NK-92 treated with Interleukin-12 subunit alpha and Interleukin-12 subunit beta, amount 100 ng/mL, for 24 hours (cell line): ENCODE results near the gene COQ8A.
"Not testable (repeated sequence)": the region's sequence is repeated elsewhere in the genome, so short reads cannot be mapped to it uniquely, and the experiment has no call there.

Source experiments
- DNase-seq: peaks from one replicate; lab custom pipeline; 2025; lab: John Stamatoyannopoulos, UW

Gene COQ8A

GRCh38 chr1:226985839-226986463 is 45.9 kb downstream of the COQ8A start:
- no peak for DNase-seq

DNA sequence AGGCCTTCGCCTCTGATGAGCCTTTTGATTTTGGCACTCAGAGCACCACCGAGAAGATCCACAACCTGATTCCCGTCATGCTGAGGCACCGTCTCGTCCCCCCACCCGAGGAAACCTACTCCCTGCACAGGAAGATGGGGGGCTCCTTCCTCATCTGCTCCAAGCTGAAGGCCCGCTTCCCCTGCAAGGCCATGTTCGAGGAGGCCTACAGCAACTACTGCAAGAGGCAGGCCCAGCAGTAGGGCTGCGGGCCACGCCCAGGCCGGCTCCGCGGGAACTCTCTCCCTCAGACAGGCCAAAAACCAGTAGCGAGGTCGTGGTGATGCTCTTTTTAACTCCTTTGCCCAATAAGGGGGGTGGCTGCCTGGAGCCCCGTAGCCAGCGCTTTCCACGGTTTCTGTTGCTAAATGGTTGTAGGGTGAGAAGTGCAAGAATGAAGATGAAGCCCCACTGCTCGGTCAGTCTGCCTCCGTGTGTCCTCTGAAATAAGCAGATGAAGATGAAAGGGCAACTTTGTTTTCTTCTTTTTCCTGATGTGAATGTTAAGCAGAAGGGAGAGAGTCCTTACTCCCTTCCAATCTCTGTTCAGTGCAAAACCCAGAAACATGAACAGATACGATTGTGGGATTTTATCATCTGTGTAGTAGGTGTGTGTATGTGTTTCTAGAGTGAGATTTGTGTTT is 46.5 kb downstream of the COQ8A start:
- no peak for DNase-seq

GRCh38 chr1:226987179-226987536 is 47.1 kb downstream of the COQ8A start:
- no peak for DNase-seq

DNA sequence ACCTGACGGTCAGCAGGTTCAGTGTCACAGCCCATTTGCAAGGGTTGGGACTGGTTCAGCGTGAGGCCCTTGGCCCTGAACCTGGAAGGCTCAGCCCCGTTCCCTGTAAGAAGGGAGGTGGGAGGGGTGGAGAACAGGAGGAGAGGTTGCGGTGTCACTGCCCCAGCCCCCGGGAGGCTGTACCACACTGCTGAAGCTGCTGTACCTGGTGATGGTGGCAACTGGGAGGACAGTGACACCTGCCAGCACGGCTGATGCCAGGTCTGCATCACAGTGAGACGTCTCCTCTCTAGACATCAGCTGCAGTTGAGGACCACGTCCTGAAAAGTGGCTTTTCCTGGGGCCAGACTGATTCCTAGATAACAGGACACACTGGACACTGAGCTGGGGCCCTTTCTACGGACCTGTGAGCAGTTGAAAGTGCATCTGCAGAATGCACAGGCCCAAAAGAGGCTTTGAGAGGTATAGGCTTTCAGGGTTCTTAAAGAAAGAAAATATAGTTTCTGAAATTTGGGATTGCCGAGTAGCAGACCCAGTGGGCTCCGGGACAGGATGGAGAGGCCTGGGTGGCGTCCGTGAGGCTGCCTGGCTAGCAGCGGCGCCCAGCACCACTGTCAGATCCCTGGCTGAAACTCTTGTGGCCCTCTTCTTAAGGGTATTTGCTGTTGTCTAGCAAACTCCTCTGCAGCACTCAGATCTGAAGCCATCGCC is 47.7 kb downstream of the COQ8A start:
- DNase-seq, result no peak

- no peak for DNase-seq
These were observed 48.2 kb downstream of the COQ8A start for GRCh38 chr1:226988334-226988666.

DNA sequence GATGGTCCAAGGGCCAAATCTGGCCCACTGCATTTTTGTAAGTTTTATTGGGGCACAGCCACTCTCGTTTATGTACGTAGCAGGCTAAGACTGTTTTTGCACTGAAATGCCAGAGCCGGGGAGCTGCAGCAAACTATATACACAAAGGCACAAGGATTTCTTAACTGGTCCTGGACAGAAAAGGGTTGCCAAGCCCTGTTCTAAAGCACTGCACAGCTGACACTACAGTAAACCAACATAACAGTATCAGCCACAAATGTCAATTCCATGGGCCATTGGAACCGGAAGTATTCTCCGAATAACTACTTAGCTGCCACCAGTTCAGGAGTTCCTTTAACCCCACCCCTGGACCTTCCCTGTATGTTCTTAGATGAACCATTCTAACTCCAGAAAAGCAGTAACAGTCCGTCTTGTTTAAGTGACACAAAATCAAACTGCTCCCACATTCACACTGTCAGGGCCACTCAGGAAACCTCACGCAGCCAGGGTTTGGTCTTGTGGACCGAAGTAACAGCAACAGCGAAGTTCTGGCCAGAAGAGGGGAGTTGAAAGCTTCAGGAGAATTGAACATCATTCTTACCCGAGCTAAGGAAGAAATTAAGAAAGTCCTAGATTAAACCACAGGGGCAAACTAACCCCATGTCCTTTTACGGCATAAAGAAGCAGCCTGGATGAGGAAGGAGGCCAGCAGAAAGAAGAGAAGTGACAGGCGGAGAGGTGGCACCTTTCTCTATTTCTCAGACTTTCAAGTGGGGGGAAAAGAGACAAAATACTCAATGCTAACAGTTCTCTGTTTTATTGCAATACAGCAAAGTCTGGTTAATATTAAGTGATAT is 49.2 kb downstream of the COQ8A start:
- DNase-seq, result no peak

GRCh38 chr1:226990133-226990716 is 50.1 kb downstream of the COQ8A start:
- DNase-seq, result no peak

DNA sequence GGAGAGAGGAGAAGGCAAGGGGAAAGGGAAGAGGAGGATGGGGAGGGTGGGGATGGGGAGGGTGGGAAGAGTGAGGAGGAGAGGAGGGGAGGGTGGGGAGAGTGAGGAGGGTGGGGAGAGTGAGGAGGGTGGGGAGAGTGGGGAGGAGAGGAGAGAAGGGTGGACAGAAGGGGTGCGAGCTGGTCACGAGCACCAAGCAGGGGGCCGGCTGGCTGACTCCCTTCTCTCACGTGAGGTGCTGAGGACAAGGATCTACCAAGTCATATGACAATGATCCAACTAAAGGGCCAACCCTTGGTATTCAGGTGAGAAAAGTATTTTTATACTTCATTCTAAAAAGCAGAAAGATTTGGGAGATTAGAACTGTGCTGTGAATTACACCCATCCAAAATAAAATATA is 51.8 kb downstream of the COQ8A start:
- DNase-seq, result no peak

- no peak for DNase-seq
These were observed 53.9 kb downstream of the COQ8A start for GRCh38 chr1:226993814-226994585.

DNA sequence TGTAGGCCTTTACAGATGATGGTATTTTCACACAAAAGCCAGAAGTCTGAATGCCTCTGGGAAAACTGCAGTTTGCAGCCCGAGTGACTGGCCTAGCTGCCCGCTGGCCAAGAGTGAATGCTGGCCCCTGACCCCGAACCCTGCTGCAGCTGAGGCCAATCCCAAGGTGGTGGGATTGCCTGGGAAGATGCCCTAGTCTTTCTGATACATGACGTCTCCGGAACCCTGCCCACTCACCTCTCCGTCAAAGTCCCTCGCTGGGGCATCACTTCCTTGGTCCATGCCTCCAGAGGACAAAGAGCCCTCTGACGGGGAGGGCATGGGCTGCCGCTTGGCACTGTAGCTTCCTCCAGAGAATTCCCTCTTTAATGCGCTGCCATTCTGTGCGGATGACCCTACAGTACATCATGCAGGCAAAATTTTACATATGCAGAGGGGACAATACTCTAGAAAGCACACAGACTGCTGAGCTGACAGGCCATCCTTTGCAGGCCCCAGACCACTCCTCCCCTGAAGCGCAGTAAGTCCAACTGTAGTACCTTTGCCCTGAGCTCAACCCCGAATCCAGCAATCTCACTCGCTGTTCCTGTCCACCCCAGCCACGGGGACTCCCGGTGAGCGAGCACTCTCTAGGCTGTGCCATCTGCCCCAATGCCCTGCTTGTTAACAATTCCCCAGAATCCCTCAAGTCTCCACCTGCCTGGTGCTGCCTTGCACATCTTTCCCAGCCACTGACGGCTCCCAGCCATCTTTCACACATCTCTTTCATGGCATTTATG is 54.7 kb downstream of the COQ8A start:
- DNase-seq, result no peak

DNA sequence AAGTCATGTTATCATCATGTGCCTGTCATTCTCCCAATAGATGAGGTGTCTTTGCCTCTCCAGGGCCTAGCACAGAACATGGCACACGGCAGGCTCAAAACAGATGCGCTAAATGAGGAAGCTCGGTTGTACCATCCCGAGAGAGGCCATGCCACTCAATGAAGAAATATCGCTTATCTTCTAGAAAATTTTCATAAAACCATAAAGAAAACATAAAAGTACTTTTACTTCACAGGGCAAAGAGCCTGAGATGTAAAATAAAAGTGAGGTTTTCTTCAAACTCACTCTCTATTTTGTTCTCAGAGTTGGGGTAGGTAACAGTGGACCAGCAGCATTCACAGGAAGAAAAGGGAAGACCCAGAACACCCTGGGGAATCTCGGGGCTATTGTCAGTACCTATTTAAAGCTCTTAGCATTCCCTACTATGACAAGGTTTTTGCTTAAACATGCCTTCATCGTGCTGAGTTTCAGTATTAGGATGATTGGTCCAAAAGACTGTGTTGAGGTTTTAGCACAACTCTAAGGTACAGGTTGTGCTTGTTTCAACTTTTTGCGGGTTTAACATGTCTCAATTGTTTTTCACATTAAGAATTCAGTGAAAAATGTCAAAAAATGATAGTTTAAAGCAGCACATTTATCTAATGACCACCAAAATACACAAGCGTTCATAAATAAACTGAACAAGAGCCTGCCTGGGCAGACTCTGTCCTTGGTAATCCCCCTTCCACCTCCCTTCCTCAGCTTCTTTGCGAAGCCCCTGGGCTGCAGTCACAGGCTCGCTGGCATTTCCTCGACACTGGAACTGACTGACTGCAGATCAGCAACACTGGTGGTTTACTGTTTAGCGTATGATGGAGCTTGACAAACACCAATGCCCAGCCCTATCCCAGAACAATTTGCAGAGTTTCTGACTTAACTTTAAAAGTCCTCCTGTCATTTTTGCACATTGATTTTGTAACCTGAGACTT is 55.6 kb downstream of the COQ8A start:
- no peak for DNase-seq

DNA sequence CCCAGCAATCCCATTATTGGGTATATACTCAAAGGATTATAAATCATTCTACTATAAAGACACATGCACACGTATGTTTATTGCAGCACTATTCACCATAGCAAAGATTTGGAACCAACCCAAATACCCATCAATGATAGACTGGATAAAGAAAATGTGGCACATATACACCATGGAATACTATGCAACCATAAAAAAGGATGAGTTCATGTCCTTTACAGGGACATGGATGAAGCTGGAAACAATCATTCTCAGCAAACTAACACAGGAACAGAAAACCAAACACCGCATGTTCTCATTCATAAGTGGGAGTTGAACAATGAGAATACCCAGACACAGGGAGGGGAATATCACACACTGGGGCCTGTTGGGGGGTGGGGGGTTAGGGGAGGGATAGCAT is 59.5 kb downstream of the COQ8A start:
- not testable (repeated sequence) for DNase-seq

DNA sequence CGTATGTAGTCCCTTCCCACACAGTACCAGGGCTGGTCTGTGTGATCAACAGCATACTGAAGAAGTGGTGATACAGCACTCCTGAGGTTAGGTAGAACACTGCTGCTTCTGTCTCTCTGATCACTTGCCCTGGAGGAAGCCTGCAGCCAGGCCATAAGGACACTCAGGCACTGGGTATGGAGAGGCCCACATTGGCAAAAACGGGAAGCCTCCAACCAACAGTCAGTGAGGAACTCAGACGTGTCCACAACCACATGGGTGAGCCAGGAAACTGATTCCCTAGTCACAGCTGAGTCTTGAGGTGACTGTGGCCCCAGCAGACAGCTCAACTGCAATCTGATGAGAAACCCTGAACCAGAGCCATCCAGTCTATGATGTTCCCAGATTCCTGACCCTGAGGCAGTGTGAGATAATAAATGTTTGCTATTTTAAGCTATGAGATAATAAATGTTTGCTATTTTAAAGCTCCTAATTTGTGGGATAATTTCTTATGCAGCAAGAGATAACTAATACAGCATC is 62.5 kb downstream of the COQ8A start:
- no peak for DNase-seq

DNA sequence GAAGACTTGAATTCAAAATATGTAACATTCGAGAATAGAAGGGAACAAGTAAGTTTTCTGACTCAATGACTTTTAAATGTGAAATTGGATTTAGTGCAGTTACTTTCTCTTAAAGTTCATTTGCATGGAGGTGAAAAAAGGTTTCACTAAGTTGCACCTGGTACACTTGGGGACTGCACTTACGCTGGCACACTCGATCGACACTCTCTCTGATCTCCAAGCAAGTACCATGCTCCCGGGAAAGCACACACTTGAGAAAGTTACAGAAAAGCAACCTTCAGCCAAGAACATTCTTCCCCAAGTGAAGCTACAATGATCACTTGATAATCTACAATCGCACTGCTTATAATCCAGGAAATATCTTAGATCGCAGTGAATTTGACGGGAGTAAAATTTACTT is 63.1 kb downstream of the COQ8A start:
- DNase-seq, result no peak

GRCh38 chr1:227004796-227005195 is 64.7 kb downstream of the COQ8A start:
- no peak for DNase-seq

DNA sequence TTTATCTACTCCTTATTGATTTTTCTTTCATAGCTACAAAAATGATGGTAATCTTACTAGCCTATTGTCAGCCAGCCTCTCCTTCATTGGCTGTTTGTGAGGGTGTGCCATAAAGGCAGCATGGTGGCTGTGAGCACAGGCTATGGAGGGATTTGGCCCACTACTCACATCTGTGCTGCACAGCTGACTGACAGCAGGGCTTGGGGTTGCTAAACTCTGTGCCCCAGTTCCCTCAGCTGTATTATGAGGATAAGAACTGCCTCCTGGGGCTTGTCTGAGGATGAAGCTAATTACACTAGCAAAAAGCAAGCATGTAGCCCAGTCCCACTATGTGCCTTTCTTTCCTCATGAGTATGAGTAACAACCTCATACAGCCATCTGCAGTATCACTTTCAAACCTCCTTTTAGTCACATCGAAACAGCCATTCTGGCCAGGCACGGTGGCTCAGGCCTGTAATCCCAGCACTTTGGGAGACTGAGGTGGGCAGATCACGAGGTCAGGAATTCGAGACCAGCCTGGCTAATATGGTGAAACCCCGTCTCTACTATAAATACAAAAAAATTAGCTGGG is 66.2 kb downstream of the COQ8A start:
- no peak for DNase-seq

DNA sequence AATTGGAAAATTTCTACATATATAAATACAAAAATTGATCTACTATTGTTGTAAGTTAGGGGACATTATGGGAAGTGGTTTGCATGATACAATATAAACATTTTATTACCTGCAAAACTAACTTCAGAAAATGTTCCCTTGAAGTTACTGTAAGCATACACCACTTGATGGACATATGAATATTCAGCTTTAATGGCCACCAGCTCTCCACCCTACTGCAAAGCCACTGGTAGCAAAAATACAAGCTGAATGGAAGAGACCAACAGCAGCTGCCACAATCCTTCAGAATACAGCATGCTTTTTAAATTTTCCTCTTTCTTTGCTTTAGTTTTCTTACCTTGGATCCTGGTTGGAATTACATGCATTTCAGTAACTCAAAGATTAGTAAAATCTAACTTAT is 69.8 kb downstream of the COQ8A start:
- DNase-seq, result no peak

- no peak for DNase-seq
These were observed 70.6 kb downstream of the COQ8A start for GRCh38 chr1:227010645-227011044.

DNA sequence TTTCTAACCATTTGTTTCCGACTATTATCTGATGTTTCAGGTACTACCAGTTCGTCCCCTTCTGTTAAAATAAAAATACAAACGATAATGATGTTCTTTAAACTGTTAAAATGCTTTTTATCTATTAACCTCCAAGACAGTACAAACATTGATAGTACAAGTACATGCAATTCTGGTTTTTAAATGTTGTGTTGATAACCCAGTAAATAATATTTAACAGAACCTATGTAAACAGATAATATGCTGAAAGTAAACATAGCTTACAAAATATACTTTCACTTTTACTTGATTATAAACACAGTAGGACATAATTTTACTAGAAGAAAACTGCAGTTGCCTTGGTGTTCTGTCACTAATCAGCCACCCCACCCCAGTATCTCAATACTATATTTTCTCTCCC is 76.9 kb downstream of the COQ8A start:
- no peak for DNase-seq
